Stimulated activated CD4-positive, alpha-beta T cell treated with anti-CD3 and anti-CD28 coated beads, Interleukin-15, amount 100 ng/mL, for 48 hours (primary cell): Measurements from ENCODE around the gene ZNF709.
"Not testable (repeated sequence)": the region's sequence is repeated elsewhere in the genome, so short reads cannot be mapped to it uniquely, and the experiment has no call there.

Experiments used
- DNase-seq, 2 donors: peaks; one replicate each; pipeline ENCODE4 v3.0.0-alpha.2; 2020; ENCODE audit warnings: low read depth in 2 of 2

ZNF709 gene

GRCh38 chr19:12484371-12485051 lies at the start of gene ZNF709:
Gene ZNF709 (minus strand): TSS chr19:12484816. CDS start chr19:12484657, 159 bp downstream.
- peak; percentile 74 to 85 for DNase-seq

- DNase-seq = no peak
These were observed 42.6 kb upstream of the ZNF709 start for GRCh38 chr19:12527034-12527836.

GRCh38 chr19:12526542-12526941 lies 41.9 kb upstream of the ZNF709 start:
- no peak for DNase-seq

DNA sequence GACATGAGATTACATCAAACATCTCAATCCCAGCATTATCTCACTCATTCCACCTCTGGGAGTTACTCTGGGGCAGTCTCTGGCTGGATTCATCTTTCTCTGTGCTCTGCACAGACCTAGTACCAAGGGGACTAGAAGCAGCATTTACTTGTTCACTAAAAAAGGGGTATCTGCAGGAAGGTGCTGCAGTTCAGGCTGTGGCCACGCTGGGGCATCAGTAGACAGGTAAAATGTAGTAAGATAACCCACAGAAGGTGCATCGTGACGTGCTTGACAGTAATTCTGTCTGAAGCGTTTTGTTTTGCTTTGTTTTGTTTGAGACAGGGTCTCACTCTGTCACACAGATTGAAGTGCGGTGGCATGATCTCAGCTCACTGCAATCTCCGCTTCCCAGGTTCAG lies 37.4 kb upstream of the ZNF709 start:
- DNase-seq = no peak

DNA sequence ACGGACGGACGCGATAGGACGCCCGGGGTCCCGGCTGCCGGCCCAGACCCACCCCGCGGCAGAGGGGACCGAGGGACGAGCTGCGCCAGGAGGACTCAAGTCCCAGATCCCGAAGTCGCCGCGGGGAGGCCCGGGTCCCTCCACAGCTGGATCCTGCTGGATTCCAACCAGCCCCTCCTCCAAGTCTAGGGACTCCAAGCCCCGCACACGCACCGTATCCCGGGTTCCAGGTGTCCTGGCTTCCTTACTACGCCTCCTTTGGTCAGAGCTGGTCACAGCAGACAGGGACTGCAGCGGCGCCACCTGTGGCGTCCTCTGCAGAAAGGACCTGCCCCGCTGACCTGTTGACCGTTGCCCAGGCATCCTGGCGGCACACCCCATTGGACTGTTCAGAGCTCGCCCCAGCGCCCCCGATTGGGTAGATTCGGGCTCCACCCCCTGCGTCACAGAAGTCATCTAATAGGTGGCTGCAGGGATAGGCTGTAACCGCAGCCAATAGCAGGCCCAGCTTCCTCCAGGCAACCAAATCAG lies 29.0 kb upstream of the ZNF709 start:
- no peak for DNase-seq

DNA sequence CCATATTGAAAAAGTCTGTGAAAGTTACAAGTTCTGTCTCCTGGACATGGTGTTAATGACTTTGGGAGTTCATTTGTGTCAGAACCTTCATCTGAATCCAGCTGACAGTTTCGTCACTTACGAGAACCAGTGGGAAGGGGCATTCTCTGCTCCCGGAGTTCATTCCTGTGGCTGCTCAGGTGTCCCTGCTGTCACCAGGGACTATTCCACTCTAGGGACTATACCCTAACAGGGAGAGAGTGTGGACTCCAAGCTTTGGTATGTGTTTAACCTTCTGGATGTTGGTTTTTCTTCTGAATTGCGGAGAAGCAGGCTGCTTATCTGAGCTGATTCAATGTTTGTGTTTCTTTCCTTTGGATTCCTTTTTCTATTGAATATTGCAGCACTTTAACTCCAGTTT lies 12.4 kb upstream of the ZNF709 start:
- no peak for DNase-seq

- DNase-seq = no peak
These were observed 11.9 kb upstream of the ZNF709 start for GRCh38 chr19:12496480-12496879.

GRCh38 chr19:12495002-12495802 lies 10.6 kb upstream of the ZNF709 start:
- DNase-seq = peak; percentile 92 to 95

DNA sequence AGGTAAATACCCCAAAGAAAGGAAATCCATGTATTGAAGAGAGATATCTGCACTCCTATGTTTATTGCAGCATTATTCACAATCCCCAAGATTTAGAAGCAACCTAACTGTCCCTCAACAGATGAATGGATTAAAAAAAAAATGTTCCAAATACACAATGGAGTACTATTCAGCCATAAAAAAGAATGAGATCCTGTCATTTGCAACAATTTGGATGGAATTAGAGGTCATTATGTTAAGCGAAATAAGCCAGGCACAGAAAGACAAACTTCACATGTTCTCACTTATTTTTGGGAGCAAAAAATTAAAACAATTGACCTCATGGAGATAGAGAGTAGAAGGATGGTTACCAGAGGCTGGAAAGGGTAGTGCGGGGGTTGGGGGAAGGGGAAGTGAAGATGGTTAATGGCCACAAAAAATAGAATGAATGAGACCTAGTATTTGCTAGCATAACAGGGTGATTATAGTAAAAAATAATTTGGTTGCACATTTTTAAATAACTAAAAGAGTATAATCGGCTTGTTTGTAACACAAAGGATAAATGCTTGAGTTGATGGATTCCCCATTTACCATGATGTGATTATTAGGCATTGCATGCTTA lies 9.7 kb upstream of the ZNF709 start:
- no peak for DNase-seq

DNA sequence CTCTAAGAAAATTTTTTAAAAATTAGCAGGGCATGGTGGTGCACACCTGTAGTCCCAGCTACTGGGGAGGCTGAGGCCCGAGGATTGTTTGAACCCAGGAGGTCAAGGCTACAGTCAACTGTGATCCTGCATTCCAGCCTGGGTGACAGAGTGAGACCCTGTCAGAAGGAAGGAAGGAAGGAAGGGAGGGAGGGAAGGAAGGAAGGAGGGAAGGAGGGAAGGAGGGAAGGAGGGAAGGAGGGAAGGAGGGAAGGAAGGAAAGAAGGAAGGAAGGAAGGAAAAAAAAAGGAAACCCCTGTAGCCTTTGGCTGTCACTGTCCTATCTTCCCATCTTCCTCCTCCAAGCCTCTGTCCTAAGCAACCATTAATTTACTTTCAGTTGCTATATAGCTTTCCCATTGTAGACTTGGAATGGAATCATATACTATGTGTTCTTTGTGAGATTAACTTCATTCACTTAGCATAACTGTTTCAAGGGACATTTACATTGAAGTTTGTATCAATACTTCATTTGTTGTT lies 1.7 kb upstream of the ZNF709 start:
- DNase-seq = not testable (repeated sequence)

DNA sequence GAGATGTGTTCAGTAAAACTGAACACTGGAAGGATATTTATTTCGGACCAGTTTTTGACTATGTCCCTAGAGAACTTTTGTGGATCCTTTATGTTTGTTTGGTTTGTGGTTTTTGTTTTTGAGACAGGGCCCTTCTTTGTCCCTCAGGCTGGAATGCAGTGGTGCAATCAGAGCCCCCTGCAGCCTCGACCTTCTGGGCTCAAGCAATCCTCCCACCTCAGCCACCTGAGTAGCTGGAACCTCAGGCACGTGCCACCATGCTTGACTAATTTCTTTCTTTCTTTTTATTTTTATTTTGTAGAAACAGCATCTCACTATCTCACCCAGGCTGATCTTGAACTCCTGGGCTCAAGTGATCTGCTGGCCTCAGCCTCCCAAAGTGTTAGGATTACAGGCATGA lies 955 bp upstream of the ZNF709 start:
- DNase-seq = no peak

DNA sequence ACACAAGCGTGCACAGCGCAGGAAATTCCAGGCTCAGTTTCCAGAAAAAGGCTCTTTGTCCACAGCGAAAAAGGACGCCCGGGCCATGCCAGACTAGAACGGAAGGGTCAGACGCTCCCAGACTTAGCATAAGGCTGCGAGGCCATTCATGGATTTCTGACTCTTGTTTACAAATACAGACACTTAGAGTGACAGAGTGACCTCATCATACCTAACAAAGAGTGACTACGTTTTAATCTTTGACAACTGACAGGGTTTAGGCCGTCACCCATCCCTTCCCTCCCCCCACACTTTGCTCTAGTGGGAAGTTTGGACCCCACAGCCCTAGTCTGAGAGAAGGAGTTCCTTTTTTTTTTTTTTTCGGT lies 418 bp upstream of the ZNF709 start:
- no peak for DNase-seq

DNA sequence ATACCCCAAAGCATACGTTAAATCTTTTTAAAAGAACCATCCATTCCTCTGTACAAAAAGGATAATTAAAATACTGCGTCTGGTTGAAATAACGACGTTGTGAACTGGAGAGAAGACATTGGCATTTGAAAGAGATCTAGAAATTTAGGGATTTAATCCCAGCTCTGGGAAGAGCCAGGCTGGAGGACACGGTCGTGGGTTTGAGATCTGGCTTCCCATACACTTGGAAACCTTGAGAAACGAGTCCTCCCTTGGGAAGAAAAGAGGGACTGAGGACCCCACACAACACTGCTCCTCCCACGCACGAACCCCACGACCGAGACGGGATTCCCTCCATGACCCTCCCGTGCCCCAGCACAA lies 625 bp downstream of the ZNF709 start:
- no peak for DNase-seq

GRCh38 chr19:12482509-12482886 lies 2.1 kb downstream of the ZNF709 start:
- no peak for DNase-seq

- no peak for DNase-seq
These were observed 2.7 kb downstream of the ZNF709 start for GRCh38 chr19:12481781-12482508.

- no peak for DNase-seq
These were observed 6.2 kb downstream of the ZNF709 start for GRCh38 chr19:12478234-12478941.

- DNase-seq = not testable (repeated sequence)
These were observed 17.0 kb downstream of the ZNF709 start for GRCh38 chr19:12467651-12468050.

- no peak for DNase-seq
These were observed 19.4 kb downstream of the ZNF709 start for GRCh38 chr19:12465211-12465610.

DNA sequence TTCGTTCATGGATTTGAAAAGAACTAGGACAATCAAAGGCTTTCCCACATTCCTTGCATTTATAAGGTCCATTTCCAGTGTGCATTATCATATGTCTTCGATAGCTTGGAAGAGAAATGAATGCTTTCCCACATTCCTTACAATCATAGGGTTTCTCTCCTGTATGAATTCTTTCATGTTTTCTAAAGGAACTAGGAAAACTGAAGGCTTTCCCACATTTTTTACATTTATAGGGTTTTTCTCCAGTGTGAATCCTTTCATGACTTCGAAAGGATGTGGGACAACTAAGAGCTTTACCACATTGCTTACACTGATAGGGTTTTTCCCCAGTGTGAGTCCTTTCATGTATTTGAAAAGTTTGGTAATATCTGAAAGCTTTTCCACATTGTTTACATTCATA lies 19.8 kb downstream of the ZNF709 start:
- DNase-seq = no peak

- not testable (repeated sequence) for DNase-seq
These were observed 20.5 kb downstream of the ZNF709 start for GRCh38 chr19:12464139-12464538.
